IgD-negative memory B cell (primary cell): Measurements from ENCODE around the gene RASAL1. TPM values are rescaled to one million over a fixed set of nuclear protein-coding genes. Genes with fewer than 3 reads are reported as not detected.
"Not testable (repeated sequence)": the region's sequence is repeated elsewhere in the genome, so short reads cannot be mapped to it uniquely, and the experiment has no call there.

ENCODE experiments used
- H3K27ac Mint-ChIP-seq, 3 donors: one replicate each; pipeline ENCODE4 v1.8.0; 2020 to 2022; ENCODE audit warnings: mild to moderate bottlenecking in 3 of 3, mixed read lengths in 3 of 3, moderate library complexity in 1 of 3
- H3K27me3 Mint-ChIP-seq: one replicate; pipeline ENCODE4 v1.8.0; 2021; ENCODE audit warnings: mixed read lengths
- H3K36me3 Mint-ChIP-seq: one replicate; pipeline ENCODE4 v1.8.0; 2020; ENCODE audit warnings: mild to moderate bottlenecking, mixed read lengths
- H3K4me1 Mint-ChIP-seq, 3 donors: one replicate each; pipeline ENCODE4 v1.8.0; 2020 to 2022; ENCODE audit warnings: mixed read lengths in 3 of 3, mild to moderate bottlenecking in 1 of 3
- H3K4me3 Mint-ChIP-seq, 4 donors: one replicate each; pipeline ENCODE4 v1.8.0; 2020 to 2022; ENCODE audit warnings: mild to moderate bottlenecking in 4 of 4, mixed read lengths in 4 of 4, moderate library complexity in 3 of 4
- H3K9me3 Mint-ChIP-seq, 3 donors: one replicate each; pipeline ENCODE4 v1.8.0; 2020 to 2021; ENCODE audit warnings: mixed read lengths in 3 of 3, mild to moderate bottlenecking in 1 of 3
- polyA plus RNA-seq: library from polyadenylated mRNA; unstranded; fragments of 300-500 nt; fragmentation: Illumina TruSeq; gene quantifications from one replicate; pipeline ENCODE4 v1.2.3, GENCODE V29; 2021

RASAL1 gene
- polyA plus RNA-seq, 1 donor from 2014 or later = not detected

DNA sequence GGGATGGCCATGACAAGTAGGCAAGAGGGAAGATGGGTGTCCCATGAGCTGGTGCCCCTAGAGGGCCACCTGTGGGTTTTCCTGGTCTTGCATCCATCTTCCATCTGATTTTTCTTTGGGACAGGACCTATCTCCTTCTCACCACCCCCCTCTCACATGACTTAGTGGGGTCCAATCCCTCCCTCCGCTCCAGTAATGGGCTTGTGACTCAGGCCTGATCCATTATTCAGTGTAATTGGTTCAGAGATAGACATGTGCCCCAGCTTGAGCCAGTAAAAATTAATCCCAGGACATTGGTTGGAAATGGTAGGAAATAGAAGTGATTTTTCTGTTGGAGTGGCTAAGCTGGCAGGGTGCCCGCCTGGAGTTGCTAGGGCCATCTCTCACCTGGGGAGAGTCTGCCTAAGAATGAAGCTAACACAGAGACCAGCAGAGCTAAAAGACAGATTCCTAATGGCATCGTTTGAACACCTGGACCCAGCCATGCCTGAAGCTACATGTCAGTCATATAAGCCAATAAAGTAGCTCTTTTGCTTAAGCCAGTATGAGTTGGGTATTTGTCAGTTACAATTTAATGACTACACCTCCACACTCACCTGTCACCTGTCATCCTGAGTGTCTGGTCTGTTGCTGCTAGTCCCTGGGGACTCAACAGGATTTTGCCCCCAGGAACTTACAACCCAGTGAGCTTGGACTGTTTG, 14.7 kb downstream of the RASAL1 start:
- Mint-ChIP-seq H3K4me3 (no peak overlapping the region), H3K4me1 (peaks cover 0 to 1% (median 0%) of the 10 kb centered on the region in 3 donors), H3K27ac (no peak overlapping the region), H3K9me3 (peaks cover 0 to 8% (median 0%) of the 10 kb centered on the region in 3 donors), H3K27me3 (peaks cover 12% of the 10 kb centered on the region), H3K36me3 (peaks cover 2% of the 10 kb centered on the region)

DNA sequence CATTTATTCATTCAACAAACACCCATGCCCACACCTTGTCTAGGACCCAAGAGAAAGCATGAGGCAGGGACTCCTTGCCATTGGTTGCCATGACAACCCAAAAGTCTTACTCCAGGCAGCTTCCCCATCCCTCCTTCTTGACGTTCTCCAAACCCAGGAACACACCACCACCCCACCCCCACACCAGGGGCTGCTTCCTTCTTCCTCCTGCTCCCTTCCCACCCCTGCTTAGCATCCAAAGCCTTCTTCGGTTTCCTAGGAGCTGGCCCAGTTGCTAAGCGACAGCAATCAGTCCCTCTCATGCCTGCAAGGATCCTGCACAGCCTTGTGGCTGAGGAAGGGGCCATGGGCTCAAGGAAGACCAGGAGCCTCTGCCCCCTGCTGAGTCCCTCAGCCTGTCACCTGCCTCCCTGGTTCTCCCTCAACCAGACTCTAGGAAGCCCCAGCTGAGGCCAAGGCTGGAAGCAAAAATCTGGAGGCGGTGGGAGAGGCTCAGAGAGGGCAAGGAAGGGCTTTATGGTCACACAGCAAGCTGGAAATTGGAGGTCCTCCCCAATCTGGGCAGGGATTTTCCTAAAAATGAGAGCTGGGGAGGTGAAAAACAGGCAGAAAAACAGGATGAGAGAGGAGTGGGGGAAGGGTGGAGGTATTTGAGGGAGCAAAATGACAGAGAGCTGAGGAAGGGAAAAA, 15.4 kb downstream of the RASAL1 start:
- no peak overlapping the region for H3K4me3 Mint-ChIP-seq

DNA sequence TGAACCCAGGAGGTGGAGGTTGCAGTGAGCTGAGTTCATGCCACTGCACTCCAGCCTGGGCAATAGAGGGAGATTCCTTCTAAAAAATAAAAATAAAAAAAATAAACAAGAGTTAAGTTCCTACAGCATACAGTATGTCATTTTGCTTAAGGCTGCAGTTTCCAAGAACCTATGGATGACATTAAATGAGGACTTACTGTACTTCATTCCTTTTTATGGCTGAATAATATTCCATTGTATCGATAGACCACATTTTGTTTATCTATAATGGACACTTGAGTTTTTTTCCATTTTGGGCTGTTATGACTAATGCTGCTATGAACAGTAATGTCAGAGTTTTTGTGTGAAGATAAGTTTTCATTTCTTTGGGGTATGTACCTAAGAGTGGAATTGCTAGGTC, 17.4 kb downstream of the RASAL1 start:
- Mint-ChIP-seq H3K27ac (no peak overlapping the region), H3K4me3 (no peak overlapping the region), H3K4me1 (no peaks in the 10 kb centered on the region), H3K27me3 (peaks cover 12% of the 10 kb centered on the region), H3K9me3 (peaks cover 0 to 6% (median 0%) of the 10 kb centered on the region in 3 donors), H3K36me3 (peaks cover under 1% of the 10 kb centered on the region)

More for the DNA sequence above, 15.4 kb downstream of the RASAL1 start:
- Mint-ChIP-seq H3K27ac (no peak overlapping the region), H3K9me3 (peaks cover 0 to 8% (median 0%) of the 10 kb centered on the region in 3 donors), H3K27me3 (peaks cover 12% of the 10 kb centered on the region), H3K4me1 (peaks cover 0 to 1% (median 0%) of the 10 kb centered on the region in 3 donors), H3K36me3 (peaks cover 2% of the 10 kb centered on the region)

DNA sequence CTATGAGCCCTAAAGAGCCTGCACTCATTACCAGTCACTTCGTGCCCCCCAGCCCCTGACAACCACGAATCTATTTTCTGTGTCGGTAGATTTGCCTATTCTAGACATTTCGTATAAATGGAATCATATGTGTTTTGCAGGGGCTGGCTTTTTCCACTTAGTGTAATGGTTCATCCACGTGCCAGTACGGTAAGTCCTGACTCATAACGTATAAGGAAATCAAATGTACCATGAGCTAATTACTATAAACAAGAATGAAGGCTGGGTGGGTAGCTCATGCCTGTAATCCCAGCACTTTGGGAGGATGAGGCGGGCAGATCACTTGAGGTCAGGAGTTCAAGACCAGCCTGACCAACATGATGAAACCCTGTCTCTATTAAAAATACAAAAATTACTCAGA, 17.9 kb downstream of the RASAL1 start:
- peaks cover 12% of the 10 kb centered on the region for H3K27me3 Mint-ChIP-seq
- not testable (repeated sequence) for H3K9me3 Mint-ChIP-seq, H3K4me3 Mint-ChIP-seq, H3K4me1 Mint-ChIP-seq, H3K27ac Mint-ChIP-seq, H3K36me3 Mint-ChIP-seq

DNA sequence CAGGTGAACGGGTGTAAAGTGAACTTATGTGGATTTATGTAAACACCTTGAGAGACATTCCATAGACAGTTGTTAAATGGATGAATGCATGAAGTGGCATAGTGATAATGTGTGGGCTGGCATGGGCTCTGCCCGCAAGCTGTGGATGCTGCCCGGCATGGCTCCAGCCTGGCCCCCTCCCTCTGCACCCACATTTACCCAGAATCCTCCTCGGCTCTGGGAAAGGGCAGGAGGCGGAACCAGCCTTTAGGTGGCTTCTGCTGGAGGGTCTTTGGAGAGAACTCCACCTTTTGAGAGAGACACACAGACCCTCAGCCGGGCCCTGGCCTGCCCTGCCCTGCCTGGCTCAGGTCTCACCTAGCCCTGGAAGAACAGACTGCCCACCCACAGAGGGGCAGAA, 18.7 kb downstream of the RASAL1 start:
- Mint-ChIP-seq H3K4me3 (no peak overlapping the region), H3K4me1 (no peaks in the 10 kb centered on the region), H3K27ac (no peak overlapping the region), H3K9me3 (no peaks in the 10 kb centered on the region), H3K36me3 (peaks cover 1% of the 10 kb centered on the region), H3K27me3 (peaks cover 14% of the 10 kb centered on the region)

GRCh38 chr12:113115455-113116126, 20.0 kb downstream of the RASAL1 start:
- Mint-ChIP-seq H3K9me3 (no peaks in the 10 kb centered on the region), H3K36me3 (peaks cover 1% of the 10 kb centered on the region), H3K27ac (no peak overlapping the region), H3K27me3 (peaks cover 14% of the 10 kb centered on the region), H3K4me3 (no peak overlapping the region), H3K4me1 (no peaks in the 10 kb centered on the region)

- Mint-ChIP-seq H3K27me3 (peaks cover 8% of the 10 kb centered on the region), H3K9me3 (no peaks in the 10 kb centered on the region), H3K36me3 (peaks cover 1% of the 10 kb centered on the region), H3K27ac (no peak overlapping the region), H3K4me1 (no peaks in the 10 kb centered on the region), H3K4me3 (no peak overlapping the region)
Measured at GRCh38 chr12:113114447-113115178, 20.9 kb downstream of the RASAL1 start.

DNA sequence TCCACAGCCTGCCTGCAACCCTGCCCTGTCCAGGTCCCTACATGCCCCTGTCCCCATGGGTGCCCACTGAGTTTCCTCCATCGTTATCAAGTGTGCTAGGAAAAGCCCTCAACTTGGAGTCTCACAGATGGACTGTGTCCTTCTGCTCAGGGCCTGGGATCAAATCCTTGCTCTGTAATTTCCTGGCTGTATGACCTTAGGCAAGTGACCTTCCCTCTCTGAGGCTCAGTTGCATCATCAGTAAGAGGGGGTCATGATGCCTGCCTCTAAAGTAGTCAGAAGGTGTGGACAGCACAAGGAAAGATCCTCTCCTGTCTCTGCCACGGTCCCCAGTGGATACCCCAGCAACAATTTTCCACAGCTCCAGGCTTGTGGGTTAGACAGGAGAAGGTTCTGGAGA, 22.2 kb downstream of the RASAL1 start:
- Mint-ChIP-seq H3K27ac (no peak overlapping the region), H3K36me3 (peaks cover 1% of the 10 kb centered on the region), H3K27me3 (peaks cover 3% of the 10 kb centered on the region), H3K4me3 (no peak overlapping the region), H3K4me1 (no peaks in the 10 kb centered on the region), H3K9me3 (no peaks in the 10 kb centered on the region)

GRCh38 chr12:113112043-113112899, 23.3 kb downstream of the RASAL1 start:
- Mint-ChIP-seq H3K4me3 (no peak overlapping the region), H3K4me1 (no peaks in the 10 kb centered on the region), H3K9me3 (no peaks in the 10 kb centered on the region), H3K27ac (no peak overlapping the region), H3K27me3 (peaks cover 1% of the 10 kb centered on the region), H3K36me3 (peaks cover 1% of the 10 kb centered on the region)

GRCh38 chr12:113111247-113111646, 24.3 kb downstream of the RASAL1 start:
- Mint-ChIP-seq H3K36me3 (peaks cover 1% of the 10 kb centered on the region), H3K4me3 (no peak overlapping the region), H3K27ac (no peak overlapping the region), H3K9me3 (no peaks in the 10 kb centered on the region), H3K4me1 (no peaks in the 10 kb centered on the region), H3K27me3 (peaks cover 1% of the 10 kb centered on the region)

DNA sequence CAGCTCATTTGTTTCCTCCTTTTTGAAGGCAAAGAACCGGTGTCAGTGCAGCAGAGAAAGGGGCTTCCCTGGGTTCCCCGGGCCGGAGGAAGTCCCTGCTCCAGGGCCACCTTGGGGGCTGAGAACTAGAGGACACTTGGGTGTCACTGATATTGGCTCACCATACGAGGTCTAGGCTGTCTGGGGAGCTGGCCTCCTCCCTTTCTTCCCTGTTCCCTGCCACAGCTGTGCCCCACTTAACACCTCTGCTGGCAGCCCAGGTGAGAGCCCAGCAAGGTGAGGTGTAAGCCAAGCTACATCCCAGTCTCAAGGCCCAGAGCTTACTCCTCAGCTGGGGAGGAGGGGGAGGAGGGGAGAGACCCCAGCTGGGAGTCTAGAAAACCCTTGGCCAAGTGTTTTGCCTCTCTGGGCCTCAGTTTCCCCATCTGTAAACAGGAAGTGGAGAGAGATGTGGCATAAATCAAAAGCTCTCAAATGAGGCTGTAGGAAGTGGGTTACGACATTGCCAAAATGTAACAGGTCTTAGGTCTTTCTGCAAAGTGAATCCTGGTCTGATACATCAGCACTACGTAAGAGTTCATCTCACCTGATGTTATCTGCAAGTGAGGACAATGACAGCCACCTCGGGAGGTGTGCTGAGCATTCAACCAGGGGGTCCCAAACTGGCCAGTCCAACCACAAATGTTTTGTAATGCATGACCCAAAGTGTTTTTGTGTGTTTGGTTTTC, 25.5 kb downstream of the RASAL1 start:
- peak overlapping the region in 1 of 3 donors; percentile 27 for H3K27ac Mint-ChIP-seq
- H3K4me3 Mint-ChIP-seq = no peak overlapping the region

DNA sequence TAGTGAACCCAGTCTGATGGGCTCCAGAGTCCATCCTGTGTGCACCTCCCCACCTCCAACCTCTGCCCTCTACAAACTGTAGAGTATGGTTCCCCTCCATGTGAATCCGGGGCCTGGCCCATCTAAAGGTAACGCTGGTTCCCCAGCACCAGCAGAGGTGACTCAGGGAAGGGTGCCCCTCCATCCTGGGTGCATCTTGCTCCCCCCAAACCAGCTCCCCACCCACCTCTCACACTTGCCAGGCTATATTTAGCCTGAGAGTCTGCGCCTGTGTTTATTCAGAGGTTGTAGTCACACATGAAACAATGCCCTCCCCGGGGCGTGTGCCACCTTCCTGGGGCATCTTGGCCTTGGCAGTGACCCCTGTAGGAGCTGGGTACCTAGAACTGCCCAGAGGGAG, 26.2 kb downstream of the RASAL1 start:
- H3K27ac Mint-ChIP-seq = peak overlapping the region in 2 of 3 donors; percentile 27 to 73
- no peaks in the 10 kb centered on the region for H3K9me3 Mint-ChIP-seq
- peaks cover 1% of the 10 kb centered on the region for H3K36me3 Mint-ChIP-seq
- H3K4me1 Mint-ChIP-seq = peaks cover 0 to 2% (median 0%) of the 10 kb centered on the region in 3 donors
- no peak overlapping the region for H3K4me3 Mint-ChIP-seq
- H3K27me3 Mint-ChIP-seq = peaks cover 1% of the 10 kb centered on the region

More for the DNA sequence above, 25.5 kb downstream of the RASAL1 start:
- peaks cover 0 to 2% (median 0%) of the 10 kb centered on the region in 3 donors for H3K4me1 Mint-ChIP-seq
- peaks cover 1% of the 10 kb centered on the region for H3K36me3 Mint-ChIP-seq
- peaks cover 1% of the 10 kb centered on the region for H3K27me3 Mint-ChIP-seq
- no peaks in the 10 kb centered on the region for H3K9me3 Mint-ChIP-seq

DNA sequence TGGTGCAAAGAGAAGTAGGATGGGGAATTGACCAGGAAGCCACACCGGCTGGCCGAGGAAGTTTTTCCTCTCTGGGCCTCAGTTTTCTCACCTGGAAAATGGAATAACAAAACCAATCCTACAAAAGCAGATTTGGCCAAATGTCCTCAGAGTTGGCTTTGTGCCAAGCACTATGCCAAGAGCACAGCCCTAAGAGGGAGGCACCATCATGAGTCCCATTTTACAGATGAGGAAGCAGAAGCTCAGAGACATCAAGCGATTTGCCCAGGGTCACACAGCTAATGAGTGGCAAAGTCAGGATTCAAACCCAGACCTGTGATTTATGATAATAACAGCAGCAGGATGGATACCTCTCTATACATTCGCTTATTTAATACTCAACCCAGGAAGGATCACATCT, 27.3 kb downstream of the RASAL1 start:
- H3K27ac Mint-ChIP-seq = no peak overlapping the region

More for the DNA sequence above, 27.3 kb downstream of the RASAL1 start:
- Mint-ChIP-seq H3K4me1 (peaks cover 0 to 6% (median 4%) of the 10 kb centered on the region in 3 donors), H3K36me3 (peaks cover 1% of the 10 kb centered on the region), H3K4me3 (no peak overlapping the region), H3K27me3 (peaks cover 1% of the 10 kb centered on the region), H3K9me3 (no peaks in the 10 kb centered on the region)
